Medulla oblongata (tissue), 1 donor: Measurements from ENCODE around the gene INIP.
"Not testable (repeated sequence)": the region's sequence is repeated elsewhere in the genome, so short reads cannot be mapped to it uniquely, and the experiment has no call there.

ENCODE experiments used
- DNase-seq: peaks from one replicate; pipeline ENCODE4 v3.0.0-alpha.2; 2015; ENCODE audit errors: extremely low spot score

INIP gene

DNA sequence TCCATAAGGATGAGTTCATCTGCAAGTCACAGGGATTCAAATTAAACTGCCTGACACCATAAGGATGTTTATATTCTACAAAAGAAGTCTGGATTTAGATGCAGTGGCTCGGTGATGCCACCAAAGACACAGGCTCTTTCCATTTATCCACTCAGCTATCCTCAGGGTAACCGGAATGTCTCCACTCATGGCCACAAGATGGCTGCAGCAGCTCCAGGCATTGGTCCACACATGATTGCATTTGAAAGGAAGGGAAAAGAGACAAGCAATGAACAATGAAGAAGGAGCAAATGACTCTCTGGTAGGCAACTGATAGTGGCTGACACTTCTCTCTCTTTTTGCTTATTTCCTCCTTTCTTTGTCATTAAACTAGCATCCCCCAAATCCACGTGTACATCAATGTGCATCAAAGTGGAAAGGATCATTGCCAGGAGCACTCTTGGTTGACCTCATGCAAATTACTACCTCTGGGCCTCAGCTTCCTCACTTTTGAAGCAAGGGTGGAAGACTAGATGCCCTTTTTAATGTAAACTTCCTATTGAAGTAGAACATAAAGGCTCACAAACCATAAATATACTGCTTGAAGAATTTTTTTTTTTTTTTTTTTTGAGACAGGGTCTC is 25.4 kb upstream of the INIP start:
- DNase-seq, result no peak

DNA sequence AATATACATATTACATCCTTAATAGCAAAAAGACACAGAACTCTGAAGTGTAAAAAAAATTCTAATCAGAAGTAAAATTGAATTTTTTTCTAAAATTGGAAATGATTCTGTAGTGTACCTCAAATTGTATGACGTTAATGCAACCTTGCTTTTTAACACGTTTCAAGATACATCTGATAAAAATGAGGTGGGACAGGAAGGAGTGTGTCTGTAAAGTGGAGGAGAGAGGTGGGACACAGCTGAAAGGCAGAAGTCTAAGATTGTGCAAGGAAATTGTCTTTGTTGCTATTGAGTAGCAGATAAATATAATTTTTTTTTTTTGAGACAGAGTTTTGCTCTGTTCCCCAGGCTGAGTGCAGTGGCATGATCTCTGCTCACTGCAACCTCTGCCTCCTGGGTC is 17.0 kb upstream of the INIP start:
- no peak for DNase-seq

- DNase-seq, result no peak
Observed at GRCh38 chr9:112731971-112732370, 14.1 kb upstream of the INIP start.

DNA sequence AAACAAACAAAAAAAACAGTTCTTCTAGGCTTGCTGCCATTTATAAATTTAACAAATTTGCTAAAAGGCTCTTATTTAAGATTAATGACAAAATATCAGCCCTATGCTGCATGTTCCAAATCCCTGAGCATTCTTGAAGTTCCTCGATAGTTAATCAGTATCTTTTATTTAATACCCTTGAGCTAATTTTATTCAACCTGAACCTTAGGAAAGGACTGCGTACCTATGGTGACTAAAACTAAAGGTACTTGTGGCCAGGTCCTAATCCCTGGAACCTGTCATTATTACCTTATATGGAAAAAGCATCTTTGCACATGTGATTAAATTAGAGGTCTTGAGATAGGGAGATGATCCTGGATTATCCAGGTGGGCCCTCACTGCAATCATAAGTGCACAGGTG is 10.5 kb upstream of the INIP start:
- no peak for DNase-seq

DNA sequence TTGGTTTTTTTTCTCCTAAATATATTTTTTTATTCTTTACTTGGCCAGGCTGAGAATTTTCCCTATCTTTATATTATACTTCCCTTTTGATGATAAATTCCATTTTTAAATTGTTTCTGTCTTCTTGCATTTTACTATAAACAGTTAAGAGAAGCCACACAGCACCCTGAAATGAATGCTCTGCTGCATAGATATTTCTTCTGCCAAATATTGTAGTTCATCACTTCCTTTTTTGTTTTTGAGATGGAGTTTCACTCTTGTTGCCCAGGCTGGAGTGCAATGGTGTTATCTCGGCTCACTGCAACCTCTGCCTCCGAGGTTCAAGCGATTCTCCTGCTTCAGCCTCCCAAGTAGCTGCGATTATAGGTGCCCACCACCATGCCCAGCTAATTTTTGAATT is 8.5 kb upstream of the INIP start:
- DNase-seq, result no peak

DNA sequence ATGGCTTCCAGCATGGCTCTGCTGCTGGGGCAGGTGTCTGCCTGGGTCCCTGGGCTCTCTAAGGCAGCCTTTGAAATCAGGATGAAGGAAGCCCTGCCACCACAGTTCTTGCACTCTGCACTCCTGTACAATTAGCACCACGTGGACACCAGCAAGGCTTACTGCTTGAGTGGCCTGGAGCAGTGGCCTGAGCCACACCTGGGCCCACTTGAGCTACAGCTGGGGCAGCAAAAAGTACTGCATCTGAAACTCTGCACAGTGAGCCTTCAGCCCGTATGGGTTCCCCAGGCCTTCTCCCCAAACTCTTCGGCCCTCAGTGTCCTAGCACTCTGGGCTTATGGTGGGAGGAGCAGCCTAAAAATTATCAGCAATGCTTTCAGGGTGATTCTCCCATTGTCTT is 8.0 kb upstream of the INIP start:
- no peak for DNase-seq

GRCh38 chr9:112722749-112723148 is 4.8 kb upstream of the INIP start:
- not testable (repeated sequence) for DNase-seq

DNA sequence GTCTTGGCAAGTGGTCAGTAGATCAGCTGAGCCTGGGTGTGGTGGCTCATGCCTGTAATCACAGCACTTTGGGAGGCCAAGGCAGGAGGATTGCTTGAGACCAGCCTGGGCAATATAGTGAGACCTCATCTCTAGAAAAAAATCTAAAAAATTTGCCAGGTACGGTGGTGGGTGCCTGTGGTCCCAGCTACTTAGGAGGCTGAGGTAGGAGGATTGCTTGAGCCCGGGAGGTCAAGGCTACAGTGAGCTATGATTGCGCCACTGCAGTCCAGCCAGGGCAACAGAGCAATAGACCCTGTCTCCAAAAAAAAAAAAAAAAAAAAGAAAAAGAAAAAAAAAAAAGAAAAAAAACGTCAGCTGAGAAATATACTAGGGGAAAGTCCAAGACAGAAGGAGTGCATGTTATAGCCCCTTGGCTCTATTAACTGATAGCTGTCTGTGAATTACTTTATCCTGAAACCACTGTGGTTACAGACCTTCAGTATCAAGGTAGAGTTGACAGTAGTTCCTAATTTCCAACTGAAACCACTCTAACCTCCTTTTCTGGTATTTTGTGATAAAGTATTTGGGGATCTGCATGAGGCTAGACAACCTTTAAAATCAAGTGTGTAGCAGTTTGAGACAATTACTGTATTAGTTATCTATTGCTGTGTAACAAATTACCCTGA is 2.3 kb upstream of the INIP start:
- DNase-seq, result no peak

DNA sequence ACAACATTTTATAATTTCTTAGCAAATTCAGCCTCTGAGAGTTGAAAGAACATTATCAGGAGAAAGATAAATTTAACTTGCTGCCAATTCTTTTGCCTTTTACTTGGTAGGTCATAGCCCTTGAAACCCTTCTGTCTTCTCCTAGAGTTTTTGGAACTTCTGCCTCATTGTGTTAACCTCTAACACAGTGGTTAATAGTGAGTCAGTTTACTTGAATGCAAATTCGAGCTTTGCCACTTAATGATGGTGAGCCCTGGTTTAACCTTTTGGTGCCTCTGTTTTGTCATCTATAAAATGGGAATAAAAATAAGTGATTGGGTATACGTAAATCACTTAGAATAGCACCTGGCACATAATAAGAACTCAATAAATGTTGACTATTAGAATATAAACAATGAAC is 1.8 kb upstream of the INIP start:
- no peak for DNase-seq

DNA sequence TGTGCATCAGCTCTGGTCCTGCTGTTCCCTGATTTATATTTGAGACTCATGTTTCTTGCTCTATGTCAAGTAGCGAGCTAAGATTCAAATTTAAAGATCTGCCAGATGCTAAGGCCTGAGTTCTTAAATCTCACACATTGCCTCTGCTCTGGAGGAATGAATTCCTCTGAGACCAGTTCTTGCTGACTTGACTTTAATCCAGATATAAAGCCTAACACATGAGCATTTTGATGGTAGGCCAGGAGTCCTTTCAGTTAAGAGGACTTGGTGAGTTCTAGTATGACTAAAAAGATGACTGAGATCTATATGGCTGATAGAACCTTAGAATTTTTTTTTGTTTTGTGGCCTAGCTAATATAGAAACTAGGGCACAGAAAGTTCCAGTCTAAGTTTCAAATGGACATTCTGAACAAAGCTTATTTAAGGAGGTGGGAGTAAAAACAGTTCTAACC is 1.3 kb upstream of the INIP start:
- no peak for DNase-seq

DNA sequence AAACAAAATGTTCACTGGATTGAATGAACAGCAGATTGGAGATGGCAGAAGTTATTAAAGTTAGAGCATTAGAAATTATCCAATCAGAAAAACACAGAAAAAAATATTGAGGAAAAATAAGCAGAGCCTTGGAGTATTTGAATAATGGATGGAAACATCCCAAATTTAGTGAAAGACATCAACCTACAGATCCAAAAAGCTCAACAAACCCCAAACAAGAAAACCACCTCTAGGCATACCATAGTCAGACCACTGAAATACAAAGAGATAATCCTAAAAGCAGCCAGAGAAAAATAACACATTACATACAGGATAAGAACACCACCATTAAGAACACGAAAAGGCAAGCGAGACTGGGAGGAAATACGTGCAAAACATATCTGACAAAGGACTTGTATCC is 5.2 kb downstream of the INIP start:
- DNase-seq, result no peak

- peak; percentile 73 for DNase-seq
Observed at GRCh38 chr9:112711050-112711689, 6.7 kb downstream of the INIP start.

GRCh38 chr9:112705768-112706427 is 12.0 kb downstream of the INIP start:
- DNase-seq, result peak; percentile 81

DNA sequence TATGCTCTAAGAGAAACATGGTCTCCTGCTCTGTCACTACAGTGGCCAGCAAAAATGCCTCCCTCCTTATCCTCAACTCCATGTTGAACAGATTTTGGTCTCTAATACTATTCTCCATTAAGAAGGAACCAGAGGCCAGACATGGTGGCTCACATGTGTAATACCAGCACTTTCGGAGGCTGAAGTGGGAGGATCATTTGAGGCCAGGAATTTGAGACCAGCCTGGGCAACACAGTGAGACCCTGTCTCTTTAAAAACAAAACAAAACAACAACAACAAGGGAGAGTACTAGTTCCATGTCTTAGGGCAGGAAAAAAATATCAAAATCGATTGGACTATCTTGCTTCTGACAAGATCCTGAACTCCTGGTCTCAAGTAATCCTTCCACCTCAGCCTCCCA is 14.6 kb downstream of the INIP start:
- no peak for DNase-seq

DNA sequence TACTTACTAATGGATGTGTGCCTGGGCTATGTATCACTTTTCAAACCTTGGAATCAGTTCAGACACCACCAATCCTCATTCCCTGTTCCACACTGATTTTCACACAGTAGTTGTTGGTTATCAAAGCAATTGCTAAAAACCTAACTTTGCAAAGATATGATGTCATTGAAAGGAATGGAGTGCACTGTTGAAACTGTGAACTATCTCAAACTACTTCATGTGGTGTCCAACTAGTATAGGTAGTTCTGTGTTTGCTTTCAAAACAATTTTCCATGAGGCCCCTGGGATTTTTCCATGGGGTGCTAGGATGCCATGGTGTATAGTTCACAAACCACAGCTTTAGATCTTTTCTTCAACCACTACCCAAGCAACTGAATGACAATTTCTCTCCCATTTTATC is 17.8 kb downstream of the INIP start:
- no peak for DNase-seq

- DNase-seq, result no peak
Observed at GRCh38 chr9:112699230-112699629, 18.7 kb downstream of the INIP start.

- no peak for DNase-seq
Observed at GRCh38 chr9:112696461-112696860, 21.5 kb downstream of the INIP start.

DNA sequence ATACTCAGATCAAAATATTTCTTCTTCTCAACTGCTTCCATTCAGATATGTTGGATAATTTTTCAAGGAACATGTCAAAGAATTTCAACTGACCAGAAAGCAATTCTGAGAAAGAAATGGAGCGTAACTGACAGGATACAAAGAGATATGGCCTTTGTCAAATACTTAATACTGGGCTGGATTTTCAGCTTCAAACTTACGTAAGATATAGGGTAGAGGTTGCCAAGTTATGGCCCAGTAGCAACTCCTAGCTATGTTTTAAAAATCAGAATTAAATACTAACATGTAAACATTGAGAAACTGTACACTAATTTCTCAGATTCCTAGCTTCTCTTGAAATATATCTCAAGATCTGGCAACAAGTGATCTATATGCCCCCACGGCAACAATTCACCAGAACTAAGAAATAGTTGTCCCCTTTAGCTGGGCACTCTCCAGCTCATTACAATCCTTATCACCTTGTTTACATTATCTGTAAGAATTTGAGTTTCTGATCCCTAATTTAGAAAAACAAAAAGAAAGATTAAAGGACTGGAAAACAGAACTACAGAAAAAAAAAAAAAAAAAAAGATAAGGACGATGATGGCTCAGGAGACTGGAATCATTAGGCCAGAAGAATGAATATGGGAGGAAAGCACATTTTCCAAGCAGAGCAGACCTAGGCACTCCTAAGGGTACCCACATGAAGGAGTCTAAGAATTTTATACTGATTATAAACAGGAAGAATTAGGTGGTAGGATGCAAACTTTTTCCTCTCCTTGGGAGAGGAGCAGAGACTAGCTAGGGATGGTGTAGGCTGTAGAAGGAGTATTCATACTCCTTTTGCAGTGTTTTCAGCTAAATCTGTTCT is 23.0 kb downstream of the INIP start:
- DNase-seq, result no peak

DNA sequence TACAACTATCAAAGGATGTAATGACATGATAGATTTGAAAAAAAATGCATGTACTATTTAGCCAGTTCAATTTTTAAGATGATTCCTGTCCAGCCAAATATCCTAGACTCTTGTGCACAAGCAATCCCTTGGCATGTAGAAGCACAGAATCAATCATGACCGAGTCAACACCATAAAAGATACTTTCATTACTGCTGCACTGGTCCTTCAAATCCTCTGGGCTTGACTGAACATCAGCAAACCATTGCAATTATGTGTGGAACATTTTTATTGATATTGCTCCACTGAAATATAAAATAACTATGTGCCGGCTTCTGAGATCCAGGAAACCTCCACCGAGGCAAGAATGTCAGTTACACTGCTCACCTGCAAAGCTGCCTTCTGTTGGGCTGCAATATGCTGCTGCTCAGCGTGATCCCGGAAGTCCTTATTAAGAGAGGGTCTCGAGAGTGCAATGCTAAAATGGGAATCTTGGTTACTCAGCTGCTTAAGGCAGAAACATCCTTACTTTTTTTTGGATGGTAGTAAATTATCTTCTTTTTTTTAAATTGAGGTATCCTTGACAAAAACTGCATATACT is 28.7 kb downstream of the INIP start:
- DNase-seq, result no peak

GRCh38 chr9:112680731-112681402 is 37.0 kb downstream of the INIP start:
- DNase-seq, result no peak

GRCh38 chr9:112677040-112677439 is 40.9 kb downstream of the INIP start:
- no peak for DNase-seq
